ENCODE results near the gene SLC25A25. TPM values are rescaled to one million over a fixed set of nuclear protein-coding genes. Genes with fewer than 3 reads are reported as not detected.
"Not testable (repeated sequence)": the region's sequence is repeated elsewhere in the genome, so short reads cannot be mapped to it uniquely, and the experiment has no call there.

SLC25A25 gene
- polyA plus RNA-seq, 3 donors: 12.6 to 13.7 (median 12.8) TPM

DNA sequence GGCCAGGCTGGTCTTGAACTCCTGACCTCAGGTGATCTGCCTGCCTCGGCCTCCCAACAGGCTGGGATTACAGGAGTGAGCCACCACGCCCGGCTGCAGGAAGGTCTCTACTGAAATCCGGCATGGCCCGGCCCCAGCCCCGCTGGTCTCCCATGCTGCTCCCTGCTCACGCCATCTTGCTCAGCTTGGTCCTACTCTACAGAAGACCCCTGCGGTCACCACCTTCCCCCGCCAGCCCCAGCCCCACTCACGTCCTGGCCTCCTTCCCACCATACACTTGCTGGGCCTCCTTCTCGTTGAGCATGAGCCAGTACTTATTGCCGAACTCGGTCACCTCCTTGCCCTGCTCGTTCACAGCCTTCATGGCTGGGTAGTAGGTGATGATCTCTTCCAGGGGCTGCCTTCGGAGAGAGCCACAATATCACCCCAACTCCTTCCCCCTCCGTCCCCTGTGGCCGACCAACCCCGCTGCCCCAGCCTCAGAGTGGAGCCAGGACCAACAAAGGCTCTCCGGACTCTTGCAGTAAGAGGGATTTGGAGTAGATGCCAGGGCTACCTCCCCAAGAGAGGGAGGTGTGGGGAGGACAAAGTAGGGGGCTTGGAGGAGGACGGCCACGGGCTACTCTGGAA, 55.5 kb downstream of the SLC25A25 start:
- no peak for DNase-seq

- DNase-seq: no peak
These were observed 56.4 kb downstream of the SLC25A25 start for GRCh38 chr9:128124451-128124850.

- DNase-seq: no peak
These were observed 57.0 kb downstream of the SLC25A25 start for GRCh38 chr9:128124873-128125579.

DNA sequence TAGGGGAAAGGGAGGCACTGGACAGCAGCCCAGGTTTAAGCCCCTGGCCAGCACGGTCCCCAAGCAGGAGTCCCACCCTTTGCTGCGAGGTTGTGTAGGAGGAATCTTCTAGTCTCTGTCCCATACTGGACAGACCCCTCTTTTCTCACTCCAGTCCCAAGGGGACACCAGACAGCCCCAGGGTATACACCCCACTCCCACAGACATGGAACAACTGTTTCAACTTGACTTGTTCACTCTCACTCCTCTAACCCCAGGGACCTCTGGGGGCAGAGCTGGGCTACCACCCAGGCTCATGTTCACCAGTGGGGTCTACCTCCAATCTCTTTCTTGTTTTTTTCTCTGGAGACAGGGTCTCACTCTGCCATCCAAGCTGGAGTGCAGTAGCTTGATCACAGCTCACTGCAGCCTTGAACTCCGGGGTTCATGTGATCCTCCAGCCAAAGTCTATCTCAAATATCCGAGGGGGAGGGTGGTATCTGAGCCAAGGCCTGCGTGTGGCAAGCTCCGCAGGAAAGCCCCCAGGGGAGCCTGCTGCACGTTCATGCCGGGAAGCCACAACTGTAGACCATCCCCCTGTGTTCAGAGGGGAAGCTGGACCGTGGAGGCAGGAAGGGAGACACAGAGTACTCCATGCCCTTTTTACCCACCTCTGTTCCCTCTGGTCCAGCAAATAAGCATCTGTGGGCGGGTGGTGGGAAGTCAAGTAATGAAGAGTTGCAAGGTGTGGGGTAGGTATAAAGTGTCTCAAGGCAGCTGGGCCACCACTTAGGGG, 57.7 kb downstream of the SLC25A25 start:
- no peak for DNase-seq

DNA sequence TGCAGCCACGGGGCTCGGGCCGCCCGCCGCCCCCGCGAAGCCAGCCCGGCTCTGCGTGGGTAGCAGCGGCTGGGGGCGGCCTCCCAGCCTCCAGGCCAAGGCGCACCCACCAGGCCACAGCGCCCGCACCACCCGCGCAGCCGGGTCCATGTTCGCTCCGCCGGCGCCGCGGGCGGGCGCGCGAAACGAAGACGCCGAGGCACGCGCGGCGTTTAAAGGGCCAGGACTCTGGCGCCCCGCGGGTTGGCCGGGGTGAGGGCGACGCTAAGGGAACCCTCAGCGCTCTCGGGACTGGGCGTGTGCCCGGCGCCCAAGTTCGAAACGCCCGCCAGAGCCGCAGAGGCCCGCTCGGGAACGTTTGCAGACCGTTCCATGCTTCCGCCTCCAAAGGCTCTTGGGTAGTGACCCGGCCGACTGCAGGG, 59.5 kb downstream of the SLC25A25 start, which contains the start of gene PTGES2:
Gene PTGES2, minus strand, starts transcription at position 162 of the 422 bp plus-strand sequence. Its CDS starts 12 bp downstream, at position 150.
- DNase-seq: peak; percentile 88

GRCh38 chr9:128127990-128128835, 60.2 kb downstream of the SLC25A25 start:
- DNase-seq: peak; percentile 93

GRCh38 chr9:128128836-128129590, 61.0 kb downstream of the SLC25A25 start:
- DNase-seq: no peak

DNA sequence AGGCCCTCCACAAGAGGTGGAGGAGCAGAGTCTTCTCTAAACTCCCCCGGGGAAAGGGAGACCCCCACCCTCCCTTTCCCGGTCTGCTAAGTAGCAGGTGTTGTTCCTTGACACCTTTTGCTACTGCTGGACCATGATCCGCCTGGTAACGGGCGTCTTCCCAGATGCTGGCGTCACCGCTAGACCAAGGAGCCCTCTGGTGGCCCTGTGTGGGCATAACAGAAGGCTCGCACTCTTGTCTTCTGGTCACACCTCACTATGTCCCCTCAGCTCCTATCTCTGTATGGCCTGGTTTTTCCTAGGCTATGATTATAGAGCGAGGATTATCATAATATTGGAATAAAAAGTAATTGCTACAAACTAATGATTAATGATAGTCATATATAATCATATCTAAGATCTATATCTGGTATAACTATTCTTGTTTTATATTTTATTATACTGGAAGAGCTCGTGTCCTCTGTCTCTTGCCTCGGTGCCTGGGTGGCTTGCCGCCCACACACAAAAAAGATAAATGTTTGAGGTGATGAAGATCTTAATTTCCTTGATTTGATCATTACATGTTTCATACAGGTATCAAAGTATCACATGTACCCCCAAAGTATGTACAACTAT, 62.1 kb downstream of the SLC25A25 start:
- DNase-seq: not testable (repeated sequence)

GRCh38 chr9:128130651-128131050, 62.6 kb downstream of the SLC25A25 start:
- DNase-seq: not testable (repeated sequence)

DNA sequence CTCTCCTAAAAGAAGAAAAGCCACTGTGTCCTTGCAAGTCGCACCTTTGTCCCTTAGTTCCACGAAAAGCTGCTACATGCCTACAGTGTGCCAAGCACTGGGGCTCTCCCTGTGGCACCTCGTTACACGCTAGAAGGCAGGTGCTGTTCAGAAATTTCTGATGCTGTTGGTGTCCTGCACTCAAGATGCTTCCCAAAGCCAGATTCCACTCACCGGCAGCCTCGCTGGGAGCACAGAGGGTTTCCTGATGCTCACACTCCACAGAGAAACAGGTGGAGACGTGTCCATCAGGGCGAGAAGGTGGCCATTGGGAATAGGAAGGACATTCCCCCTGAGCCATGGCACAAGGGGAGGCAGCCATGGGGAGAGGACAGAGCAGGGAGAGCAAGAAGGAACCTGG, 63.3 kb downstream of the SLC25A25 start:
- not testable (repeated sequence) for DNase-seq

DNA sequence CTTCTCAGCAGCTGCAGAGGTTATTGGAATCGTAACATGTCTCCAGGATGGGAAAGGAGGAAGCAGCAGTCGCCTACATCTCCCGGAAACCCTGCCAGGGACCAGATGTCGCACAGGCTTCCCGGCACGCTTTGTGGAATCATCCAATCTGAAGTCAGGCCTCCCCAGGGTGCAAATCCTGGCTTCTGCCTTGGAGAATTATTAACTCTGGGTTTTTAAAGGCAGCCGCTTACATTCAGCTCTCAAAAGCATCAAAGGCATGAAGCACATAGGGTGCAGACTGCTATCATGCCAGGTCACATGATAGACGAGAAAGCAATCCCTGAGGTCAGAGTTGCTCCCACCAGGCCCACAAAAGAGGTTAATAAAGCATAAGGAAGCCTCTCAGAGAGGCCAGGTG, 64.1 kb downstream of the SLC25A25 start:
- DNase-seq: not testable (repeated sequence)

DNA sequence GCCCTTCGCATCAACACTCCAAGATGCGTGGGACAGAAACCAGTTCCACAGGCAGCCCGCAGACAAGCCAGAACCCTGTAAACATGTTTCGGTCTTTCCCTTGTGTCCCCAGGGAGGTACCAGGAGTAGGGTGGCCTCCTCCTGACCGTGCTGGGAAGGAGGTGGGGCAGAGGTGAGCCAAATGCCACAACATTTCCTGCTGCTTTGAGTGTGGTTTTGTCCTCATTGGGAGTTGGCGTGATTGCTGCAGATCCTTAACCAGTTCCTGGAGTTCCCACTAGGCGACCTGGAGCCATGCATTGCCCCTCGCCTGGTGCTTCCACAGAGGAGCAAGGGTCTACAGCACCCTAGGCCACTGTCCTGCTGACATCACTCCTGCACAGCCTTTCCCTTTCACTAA, 67.5 kb downstream of the SLC25A25 start:
- DNase-seq: not testable (repeated sequence)

DNA sequence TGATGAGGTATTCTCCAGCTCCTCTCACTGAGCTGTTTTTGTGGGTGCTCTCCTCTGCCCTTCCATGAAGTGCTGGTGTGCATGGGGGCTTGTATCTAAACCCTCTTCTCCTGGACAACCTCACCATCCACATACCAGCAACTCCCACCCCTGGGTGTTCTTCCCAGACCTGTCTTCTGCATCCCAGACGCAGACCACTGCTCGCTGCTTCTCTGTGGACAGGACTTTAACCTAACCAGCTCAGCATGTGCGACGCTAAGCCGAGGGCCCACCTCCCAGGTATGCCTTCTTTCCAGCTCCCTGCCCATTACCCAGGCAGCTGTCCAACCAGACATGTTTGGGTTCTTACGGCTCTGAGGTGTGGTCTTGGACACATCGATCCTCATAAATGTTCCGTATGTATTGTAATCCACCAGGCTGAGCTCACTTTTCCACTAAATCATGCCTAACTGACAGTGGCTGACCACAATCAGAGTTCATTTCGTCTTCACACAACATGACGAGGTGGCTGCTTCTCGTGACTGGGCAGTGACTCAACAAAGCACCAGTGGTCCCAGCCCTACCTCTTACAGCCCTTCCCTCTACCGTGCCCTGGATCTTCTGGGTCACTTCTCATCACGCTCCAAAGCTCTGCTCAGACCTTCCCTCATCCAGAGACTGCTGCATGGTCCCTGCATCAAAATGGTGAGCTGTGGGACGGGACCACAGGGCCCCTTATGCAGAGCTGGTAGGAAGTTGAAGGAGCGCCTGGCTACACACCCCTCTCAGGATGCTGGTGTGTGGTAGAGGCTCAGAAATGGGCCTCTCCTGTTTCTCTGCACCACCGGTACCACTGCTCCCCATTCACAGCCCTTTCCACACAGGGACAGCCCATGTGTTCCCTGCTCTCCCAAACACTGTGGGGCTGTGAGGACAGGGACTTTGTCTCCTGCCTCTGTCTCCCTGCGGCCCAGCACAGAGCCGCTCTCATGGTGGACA, 69.1 kb downstream of the SLC25A25 start:
- DNase-seq: no peak

DNA sequence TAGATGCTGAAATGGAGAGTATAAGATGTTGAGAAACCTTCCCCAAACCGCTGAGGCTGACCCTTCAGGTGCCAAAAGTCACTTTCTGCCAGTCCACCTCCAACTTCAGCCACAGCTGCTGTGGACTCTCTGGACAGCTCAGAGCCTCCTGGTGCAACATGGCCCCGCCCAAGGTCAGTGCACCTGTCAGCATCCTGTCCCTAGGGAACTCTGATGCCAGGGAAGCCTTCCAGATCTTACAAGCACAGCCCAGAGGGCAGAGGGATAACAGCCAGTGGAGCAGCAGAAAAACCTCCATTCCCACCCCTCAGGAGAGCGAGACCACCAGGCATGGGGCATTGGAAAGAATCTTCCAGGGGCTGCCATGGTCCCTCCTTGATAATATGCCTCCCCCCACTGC, 70.0 kb downstream of the SLC25A25 start:
- no peak for DNase-seq

- no peak for DNase-seq
These were observed 71.6 kb downstream of the SLC25A25 start for GRCh38 chr9:128139621-128140020.

GRCh38 chr9:128141604-128142003, 73.6 kb downstream of the SLC25A25 start:
- no peak for DNase-seq

DNA sequence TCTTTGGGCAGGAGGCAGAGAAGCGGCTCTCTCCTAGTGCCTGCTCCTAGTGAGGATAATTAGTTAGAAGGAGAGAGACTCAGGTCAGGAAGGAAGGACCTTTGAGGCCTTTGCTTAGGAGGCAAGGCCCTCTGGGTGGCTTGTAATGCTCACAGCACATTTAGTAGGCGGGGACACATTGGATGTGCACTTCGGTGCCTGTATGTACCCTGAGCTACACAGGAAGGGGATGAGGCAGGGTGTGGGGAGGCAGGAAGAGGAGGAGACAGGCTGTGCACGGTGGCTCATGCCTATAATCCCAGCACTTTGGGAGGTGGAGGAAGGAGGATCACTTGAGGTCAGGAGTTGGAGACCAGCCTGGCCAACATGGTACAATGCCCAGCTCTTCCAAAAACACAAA, 74.0 kb downstream of the SLC25A25 start:
- no peak for DNase-seq

DNA sequence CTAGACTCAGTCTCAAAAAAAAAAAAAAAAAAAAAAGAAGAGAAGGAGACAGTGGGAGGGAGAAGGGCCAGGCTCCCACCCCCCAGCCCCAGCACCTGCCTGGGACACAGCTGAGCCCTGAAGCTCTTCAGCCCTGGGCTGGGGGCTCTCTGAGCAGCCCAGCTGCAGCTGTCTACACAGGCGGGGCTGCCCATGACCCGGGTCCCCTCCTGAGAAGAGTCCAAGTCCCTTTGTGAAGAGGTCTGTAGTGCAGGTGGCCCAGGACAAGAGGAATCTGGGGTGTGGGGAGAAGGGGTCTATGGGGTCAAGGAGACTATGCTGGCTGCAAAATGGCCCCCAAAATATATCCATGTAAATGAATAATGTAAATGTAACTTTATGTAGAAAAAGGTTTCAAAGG, 74.6 kb downstream of the SLC25A25 start:
- DNase-seq: no peak
